GM19043 (cell line): ENCODE measurements around the gene MAD1L1.

Source experiments
- ATAC-seq: cut with Tn5 transposase; IDR thresholded peaks from one replicate; pipeline ENCODE4 v1.9.1; 2021; ENCODE audit warnings: low read depth; ENCODE audit not compliant: unreplicated experiment

The MAD1L1 gene

DNA sequence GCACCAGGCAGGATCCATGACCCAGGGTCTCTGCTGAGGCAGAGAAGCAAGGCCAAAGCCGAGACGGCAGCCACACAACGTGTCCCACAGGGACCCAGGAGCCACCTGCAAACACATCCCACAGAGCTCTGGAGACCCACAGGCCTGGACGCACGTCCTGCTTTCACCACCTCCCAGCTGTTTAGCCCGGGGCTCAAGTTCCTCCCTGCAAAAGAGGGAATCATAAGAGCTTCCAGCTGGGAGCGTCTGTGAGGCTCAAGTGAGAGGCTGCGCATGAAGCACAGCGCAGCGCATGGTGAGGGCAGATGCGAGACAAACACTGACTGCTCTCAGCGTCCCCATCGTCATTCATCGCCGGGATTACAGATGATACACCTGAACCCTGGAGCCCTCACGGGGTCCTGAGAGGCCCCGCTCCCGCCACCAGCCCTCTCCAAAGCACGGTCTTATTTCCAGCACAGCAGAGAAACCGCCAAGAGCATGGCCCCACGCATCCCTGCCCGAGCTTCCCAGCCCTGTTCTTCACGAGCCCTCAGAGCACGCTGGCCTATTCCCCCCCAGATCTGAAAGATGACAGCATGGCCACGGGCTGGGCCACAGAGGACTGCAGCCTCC lies 88.7 kb downstream of the MAD1L1 start:
- ATAC-seq, result no peak

DNA sequence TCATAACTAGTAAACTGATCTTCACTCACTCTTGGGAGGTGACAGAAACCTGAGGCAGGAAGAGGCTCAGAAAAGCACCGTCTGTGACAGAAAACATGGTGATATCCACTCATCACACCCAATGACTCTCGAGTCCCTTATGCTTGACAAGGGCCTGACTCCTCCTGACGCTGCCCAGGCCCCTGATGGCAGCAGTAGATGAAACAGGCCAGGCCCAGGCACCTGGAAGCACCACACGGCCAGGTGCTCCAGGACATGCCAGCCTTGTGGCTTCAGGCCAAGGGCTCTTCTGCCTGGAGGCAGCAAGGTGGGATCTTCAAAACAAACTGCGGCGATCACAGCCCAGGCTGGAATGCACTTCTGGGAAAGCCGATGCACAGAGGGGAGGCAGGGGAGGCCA lies 89.3 kb downstream of the MAD1L1 start:
- no peak for ATAC-seq

DNA sequence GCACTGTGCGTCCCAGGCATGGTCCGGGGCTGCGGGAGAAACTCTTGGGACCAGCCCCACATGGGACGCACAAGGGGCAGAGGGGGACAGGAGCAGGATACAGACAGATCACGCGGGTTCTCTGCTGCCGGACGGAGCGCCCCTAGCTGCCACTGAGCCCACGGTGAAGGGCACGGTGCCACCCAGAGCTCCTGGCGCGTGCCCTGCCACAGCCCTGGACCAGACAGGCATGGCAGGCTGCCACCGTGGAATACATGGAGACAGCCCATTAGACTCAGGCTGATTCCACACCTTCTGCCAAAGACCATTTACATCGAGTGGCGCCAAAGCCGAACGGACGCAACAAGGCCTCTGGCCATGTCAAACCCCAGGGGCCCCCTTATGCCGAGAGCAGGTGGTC lies 90.4 kb downstream of the MAD1L1 start:
- no peak for ATAC-seq

DNA sequence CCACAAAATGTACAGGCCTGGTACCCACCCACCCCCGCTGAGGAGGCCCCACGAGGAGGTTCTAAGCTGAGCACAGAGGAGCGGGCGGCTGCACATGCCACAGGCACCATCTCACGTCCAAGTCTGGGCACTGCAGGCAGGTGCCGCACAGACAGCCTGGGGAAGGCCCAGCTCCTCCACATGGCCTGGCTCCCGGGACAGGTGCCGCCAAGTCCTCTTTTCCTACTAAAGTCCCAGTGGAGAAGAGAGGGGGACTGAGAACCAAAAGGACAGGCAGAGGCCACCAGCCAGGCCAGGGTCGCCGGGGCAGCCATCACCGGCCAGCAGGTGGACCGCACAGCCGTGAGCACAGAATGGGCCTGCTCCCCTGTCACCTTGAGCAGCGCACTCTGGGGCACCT lies 91.1 kb downstream of the MAD1L1 start:
- ATAC-seq, result no peak

DNA sequence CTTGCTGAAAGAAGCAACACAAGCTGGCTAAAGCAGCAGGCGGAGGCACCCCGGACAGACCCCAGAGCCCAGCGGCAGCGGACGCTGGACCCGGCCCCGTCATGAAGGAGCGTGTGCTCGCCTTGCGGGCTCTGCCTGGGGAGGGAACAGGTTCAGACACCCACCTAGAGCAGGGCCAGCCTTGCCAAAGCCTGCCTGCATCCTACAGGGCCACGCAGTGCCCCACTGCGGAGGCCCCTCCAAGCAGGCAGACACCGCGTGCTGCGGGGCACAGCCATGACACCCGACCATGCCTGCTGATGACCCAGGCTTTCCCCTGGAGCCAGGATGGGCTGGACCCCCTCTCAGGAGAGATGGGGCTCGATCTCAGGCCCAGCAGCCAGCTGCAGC lies 91.7 kb downstream of the MAD1L1 start:
- no peak for ATAC-seq

DNA sequence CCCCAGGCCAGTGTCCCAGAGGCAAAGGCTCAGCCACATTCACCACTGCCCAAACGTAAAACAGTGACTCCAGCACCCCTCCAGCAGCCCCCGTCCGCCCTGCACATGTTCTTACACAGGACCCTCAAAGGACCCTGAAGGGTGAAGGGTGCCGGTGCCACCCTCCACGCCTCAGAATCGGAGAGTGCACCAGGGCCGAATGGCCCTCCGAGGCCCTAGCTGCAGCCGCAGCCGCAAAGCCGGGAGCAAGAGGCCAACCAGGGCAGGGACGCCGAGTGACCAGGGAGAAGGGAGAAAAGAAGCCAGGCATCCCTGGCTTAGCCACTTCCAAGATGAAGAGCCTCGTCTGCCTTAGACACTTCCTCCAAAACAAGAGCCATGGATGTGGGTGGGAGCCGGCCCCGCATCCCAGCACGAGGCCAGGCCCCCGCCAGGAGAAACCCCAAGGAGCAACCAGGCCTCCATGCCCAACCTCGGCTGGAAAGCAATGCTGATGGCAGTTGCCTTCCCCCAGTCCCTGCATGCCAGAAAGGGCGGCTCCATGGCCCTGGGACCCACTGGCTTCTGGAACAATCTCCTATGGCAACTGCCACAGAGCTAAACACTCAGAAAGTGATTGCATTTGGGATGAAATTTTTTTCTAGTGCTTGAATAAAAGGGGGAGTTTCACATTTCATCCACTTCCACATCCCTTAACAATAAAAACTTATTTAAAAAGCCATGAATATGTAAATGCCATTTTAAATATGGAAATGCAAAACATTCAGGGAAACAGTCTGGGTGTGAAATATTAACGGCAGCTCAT lies 92.3 kb downstream of the MAD1L1 start:
- ATAC-seq, result no peak

DNA sequence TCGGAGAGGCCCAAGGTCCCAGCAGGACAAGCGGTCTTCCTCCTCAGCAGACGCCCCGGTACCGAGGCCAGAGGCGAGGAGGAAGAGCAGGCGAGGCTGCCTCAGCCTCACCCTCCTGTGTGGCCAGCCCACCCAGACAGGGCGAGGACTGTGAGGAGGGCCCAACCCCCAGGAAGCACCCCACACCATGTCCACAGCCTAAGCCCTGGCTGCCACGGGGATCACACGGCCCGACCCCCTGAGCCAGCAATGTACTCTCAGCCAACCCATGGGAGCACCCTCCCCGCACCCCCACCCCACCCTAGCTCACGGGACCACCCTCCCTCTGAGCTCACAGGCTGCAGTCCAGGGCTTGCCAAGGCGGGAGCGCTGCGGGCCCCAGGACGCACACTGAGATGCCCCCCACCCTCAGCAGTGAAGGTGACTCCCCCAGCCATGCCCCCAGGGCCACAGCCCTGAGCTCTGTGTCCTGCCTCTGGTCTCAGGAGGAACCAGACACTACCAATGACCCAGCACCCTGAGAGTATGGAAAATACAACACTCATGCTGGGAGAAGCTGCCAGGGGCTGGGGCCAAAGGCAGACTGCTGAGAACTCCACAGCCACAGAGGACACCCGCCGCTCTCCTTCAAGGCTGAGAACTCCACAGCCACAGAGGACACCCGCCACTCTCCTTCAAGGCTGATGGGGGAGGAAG lies 93.6 kb downstream of the MAD1L1 start:
- ATAC-seq, result no peak

DNA sequence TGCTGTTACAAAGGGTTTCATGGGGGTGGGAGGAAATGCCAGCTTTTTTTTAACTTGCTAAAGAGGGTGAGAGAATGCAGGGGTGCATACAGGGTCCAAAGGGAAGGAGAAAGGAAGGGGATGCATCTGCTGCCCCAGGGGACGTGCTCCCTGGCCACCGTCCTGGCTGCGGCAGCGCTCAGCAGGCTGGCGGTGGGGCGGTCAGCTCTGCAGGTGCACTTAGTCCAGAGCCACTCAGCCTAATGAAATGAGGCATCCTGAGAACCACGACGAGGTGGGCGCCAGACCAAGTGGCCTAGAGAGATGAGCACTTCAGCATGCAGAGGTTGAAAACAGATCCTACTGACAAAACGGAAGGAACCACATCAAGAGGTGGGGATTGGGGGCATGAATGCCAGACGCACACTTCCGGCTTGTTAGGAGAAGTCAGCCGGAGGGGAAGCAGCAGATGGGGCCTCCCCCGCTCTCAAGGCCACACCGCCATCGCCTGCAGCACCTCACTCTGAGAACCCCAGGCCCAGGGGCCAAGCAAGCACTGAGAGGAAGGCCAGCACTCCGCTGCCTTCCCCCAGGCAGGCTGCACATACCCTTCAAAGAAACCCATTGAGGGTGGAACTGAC lies 94.5 kb downstream of the MAD1L1 start:
- no peak for ATAC-seq

DNA sequence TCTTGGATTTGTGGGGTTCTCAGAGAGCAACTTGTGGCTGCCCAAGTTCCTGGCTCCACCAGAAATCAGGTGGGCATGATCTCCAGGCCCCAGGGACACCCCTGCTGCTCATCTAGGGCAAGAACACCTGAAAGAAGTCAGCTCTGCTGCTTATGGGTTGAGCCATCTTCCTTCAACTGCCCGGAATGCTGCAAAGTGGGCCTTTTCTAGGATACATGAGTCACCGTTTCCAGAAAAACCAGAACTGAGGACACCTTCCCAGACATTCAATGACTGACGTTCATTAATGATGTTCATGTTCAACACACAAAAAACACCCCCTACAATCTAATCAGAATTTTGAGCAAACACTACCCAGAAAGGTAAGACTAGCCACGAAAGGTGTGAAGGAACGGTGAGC lies 98.0 kb downstream of the MAD1L1 start:
- ATAC-seq, result no peak

DNA sequence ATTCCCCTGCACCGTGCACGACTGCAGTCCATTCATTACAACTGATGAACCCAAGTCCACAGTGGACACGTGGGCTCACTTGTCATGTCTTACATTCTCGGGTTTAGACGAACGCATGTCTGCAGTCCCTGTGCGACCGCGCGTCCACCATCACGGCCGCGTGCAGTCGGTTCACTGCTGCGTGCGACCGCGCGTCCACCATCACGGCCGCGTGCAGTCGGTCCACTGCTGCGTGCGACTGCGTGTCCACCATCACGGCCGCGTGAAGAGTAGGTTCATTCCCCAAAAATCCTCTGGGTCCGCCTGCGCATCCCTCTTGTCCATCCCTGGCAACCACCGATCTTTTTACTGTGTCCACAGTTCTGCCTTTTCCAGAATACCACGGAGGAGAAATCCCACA lies 100.5 kb downstream of the MAD1L1 start:
- no peak for ATAC-seq

DNA sequence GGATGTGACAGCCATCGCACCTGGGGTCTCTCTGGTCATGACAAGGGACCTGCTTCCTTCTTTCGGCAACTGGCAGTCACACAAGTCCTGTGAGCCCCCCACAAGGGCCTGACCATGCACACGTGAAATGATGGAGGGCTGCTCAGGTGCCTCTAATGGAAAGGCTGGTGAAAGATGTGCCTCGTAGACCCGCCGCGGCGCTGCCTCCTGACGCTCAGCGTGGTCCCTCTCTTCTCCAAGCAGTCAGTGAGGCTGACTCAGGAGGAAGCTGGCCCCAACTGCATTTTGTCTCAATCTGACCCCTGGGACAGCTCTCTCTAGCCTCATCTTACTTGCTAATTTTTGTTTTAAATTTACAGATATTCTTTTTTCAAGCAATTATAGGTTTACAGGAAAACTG lies 100.9 kb downstream of the MAD1L1 start:
- ATAC-seq, result no peak

DNA sequence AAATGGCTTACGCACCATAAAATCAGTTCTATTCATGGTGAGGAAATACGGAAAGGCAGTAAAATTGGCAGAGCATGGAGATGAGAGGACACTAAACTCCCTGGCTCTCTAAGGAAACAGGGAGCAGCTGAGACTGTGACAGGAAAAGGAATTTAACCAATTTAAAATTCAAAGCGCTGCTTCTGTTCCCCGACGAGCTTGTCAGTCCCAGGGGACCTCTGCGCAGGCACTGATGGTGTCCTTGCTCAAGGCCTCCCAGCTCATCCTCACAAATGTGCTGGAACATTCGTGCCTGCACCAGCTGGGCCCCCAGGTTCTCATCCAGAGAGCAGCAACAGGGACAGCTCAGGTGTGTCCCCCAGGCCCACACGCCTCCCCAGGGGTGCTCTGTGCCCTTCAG lies 101.4 kb downstream of the MAD1L1 start:
- no peak for ATAC-seq

DNA sequence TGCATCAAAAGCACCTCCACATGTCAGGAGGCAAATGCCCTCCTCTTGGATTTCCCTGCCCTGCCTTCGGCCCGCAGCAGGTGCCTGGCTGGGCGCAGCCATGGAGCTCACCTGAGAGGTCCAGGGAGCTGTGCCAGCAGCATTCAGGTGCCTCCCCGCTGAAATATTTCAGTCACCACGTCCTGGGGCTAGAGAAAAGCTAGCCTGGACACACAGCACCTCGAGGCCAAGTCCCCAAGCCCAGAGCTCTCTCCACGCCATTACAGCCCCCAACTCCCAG lies 102.7 kb downstream of the MAD1L1 start:
- ATAC-seq, result no peak

DNA sequence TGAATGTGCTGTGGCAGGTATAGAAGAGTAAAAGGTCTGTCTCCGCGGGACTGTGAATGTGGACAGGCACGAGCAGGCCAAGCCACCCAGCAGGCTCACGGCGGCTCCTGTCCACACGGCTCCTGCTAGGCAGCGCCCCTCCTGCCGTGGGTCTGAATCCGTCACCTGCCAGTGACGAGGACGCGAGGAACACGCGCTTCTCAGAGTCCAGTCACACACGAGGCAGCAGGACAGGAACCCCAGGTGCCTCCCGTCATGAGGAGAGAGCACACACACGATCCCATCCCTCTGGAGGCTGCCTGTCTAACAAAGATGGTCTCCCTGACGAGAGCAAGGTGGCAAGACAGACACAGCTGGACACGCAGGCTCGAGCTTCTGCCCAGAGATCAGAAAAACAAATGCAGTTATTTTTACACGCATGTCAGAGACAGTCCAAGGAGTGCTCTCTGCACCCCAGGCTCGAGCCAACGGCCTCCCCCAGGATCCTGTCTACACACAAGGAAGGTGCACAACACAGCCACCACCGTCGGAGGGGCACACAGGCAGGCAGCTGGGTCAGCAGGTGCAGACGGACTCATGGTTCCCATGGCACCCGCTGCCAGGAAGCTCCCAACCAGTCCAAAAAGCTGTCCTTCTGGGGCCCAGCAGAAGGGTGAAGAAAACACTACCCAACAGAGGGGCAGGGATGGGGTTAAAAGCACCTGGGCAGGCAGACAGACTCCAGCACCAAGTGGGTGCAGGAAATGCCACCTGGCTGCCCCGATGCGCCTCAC lies 103.2 kb downstream of the MAD1L1 start:
- no peak for ATAC-seq

DNA sequence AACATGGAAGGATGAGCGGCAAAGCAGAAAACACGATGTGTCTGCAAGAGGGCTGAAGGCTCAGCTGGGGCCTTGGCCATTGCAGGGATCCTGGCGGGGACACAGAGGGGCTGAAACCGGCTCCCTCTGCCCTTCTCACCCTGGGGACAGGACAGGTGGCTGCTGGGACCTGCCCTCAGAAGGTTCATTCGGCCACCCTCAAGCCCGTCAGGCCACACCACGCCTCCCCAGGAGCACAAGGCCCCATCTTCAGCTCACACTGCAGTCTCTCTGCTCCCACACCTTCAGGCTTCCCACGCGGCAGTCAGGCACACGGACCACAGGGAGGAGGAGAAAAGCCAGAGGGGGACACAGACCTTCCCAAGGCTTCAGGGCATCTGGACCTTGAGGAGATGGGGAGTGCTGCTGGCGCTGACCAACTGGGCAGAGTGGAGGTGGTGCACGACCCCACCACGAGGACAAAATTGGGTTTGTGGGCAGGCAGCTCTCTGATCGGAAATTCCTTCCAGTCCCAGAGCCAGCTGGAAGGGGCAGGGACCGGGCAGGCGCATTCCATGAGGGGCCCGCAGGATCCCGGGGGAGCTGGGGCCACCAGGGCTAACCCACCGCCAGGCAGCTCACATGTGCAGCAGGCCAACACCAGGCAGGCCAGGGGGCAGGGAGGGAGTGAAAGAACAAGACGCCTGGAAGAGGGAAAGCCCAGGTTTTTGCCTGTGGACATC lies 104.0 kb downstream of the MAD1L1 start:
- ATAC-seq, result no peak

DNA sequence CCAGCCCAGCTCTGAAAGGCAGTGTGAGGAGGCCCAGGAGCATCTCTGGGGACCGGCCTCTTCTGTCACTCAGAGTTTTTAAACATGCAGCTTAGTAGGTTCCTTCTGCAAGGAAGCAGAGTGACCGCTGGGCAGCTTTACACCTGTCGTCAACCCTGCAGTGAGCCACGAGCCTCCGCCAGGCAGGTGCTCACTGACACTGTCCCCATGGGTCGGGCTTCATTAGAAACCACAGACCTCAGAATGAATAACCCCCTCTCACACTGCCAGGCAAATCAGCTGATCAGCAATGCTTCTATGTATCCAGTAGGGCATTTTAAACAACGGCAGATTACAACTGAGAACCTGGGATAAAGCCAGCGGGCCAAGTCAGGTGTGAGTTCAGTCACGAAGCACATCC lies 106.1 kb downstream of the MAD1L1 start:
- ATAC-seq, result no peak

DNA sequence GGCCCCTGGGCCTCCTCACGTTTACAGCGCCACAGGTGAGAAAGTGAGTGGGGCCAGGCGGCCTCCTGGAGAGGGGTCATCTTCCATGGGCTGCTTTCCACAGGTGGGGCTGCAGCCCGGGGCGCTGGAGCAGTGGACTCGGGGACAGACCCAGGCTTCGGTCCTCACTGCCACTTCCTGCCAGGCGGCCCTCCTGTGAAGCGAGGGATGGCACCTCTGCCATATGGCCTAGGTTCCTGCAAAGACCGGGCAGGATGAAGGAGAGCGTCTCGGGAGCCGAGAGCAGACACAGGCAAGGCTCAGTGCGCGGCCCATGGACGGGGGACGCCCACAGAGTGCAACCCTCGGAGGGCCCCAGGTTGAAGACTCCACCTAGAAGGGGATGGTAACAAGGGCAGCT lies 106.8 kb downstream of the MAD1L1 start:
- ATAC-seq, result no peak

DNA sequence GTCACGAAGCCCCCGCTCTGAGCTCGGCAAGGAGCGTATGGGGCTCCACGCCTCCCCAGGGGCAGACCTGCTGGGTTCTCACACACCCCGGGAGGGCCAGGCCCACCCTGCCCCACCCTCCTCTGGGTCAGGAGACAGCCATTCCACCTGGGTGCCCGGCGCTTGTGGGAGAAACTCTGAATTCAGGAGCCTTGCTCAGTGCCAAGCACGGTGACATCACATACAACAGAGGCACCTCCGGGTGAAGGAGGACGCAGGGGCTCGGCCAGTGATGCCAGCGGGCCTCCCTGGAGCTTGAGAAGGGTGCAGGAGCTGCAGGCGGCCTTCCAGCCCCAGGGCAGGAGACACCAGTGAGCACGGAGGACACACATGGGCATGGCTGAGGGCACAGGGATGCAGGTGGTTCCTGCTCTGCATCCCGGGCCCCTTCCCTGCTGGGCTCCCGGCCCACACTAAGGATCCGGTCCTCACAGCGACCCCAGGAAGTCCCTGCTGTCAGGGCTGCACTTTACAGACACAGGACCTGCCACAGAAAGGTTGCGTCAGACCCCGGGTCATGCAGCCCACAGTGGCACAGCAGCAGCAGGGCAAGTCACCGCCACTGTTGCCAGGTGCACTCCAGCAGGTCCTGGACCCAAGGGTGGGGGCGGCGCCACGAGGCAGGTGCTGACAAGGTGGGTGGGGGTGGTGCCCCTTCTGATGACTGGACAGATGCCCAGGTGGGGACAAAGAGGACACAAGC lies 108.0 kb downstream of the MAD1L1 start:
- ATAC-seq, result no peak

DNA sequence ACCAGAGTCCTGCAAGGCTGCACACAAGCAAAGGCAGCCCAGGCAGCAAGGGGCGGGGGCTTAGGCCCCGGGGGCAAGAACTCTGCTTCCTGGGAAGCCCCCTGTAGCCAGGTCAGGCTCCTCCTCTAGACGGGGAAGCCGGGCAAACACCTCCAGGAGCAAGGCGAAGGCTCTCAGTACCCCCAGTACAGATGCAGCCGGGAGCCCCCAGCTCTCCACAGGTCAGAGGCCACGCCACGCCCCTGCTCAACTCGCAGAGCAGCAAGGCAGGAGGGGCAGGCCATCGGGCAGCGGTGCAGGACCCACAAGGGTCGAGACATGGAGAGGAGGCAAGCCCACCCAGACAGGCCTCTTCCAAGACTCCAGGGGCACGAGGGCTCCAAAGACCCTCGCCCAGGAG lies 108.8 kb downstream of the MAD1L1 start:
- no peak for ATAC-seq

DNA sequence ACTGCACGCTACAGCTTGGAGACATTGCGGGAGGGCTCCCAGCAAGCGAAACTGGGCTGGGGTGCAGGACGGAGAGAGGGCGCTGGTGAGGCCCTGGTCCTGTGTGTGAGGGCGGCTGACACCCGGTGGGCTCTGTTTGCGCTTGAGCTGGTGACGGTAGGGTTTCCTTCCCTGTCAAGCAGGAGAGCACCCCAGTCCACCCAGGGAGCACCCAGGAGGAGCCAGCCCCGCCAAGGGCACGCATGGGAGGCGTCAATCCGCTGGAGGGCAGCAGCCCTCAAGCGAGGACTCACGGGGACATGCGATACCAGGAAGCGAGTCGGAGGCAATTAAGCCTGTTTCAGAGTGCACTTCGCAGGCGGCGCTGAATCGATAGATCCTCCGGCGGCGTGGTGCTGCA lies 109.4 kb downstream of the MAD1L1 start:
- ATAC-seq, result no peak
